Activated T-helper 2 cell treated with anti-CD3 and anti-CD28 coated beads, Interferon-gamma antibody, Interleukin-2, Interleukin-4, amounts not matched to agents 10 μg/mL and 5 μg/mL and 100 μg/mL, durations not matched to agents 14 hours and 24 hours and 36 hours (primary cell): ENCODE measurements around the gene CABP4. TPM values are rescaled to one million over a fixed set of nuclear protein-coding genes. Genes with fewer than 3 reads are reported as not detected.

ENCODE experiments used
- DNase-seq: peaks from one replicate; pipeline ENCODE4 v3.0.0; 2021; ENCODE audit warnings: low spot score
- H3K27ac Mint-ChIP-seq: one replicate; pipeline ENCODE4 v1.8.0; 2021; ENCODE audit warnings: mixed read lengths
- H3K27me3 Mint-ChIP-seq: one replicate; pipeline ENCODE4 v1.8.0; 2021; ENCODE audit warnings: low read depth, mixed read lengths
- H3K36me3 Mint-ChIP-seq: one replicate; pipeline ENCODE4 v1.8.0; 2021; ENCODE audit warnings: low read depth, mixed read lengths
- H3K4me1 Mint-ChIP-seq: one replicate; pipeline ENCODE4 v1.8.0; 2021; ENCODE audit warnings: low read depth, mixed read lengths
- H3K4me3 Mint-ChIP-seq: one replicate; pipeline ENCODE4 v1.8.0; 2021; ENCODE audit warnings: low read depth, mild to moderate bottlenecking, moderate library complexity, mixed read lengths
- H3K9me3 Mint-ChIP-seq: one replicate; pipeline ENCODE4 v1.8.0; 2021; ENCODE audit warnings: mixed read lengths
- intact Hi-C: fragments of 100-400 bp; cut with micrococcal nuclease; formaldehyde crosslinking; loops from one replicate; pipeline ENCODE4 v1.15.1; 2023
- total RNA-seq: library from RNA; stranded (reverse); gene quantifications from 2 replicates; pipeline ENCODE4 v1.2.3, GENCODE V29; 2022

The CABP4 gene
- total RNA-seq, 1 donor from 2014 or later, result 0.73 TPM

DNA sequence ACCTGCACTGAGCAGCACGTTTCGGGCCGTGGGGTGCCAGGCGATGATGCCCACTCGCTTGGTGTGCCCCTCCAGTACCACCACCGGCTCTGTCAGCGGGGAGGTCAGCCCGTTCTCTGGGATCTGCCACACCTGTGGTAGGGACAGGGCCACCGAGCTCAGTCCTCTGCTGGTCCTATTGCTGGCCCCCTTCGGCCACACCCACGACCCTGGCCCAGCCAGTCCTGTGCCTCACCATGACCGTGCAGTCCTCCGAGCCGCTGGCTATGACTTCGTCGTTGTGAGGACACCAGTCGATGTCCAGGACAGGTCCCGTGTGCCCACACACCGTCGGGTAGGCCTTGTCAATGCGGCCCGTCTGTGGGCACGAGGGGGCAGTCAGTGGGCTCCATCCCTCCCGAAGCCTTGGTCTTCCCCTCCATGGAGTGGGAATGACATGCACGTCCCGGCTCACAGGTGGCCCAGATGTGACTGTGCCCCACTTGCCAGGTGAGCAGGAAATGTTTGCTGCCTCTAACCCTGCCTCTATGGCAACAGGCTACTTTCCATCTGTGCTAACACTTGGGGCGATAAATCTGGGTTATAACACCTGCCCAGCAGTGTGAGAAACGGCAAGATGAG lies 13.3 kb upstream of the CABP4 start:
- Mint-ChIP-seq H3K4me3 (peak overlapping the region; percentile 78), H3K36me3 (peaks cover 26% of the 10 kb centered on the region), H3K4me1 (peaks cover 45% of the 10 kb centered on the region), H3K27me3 (no peaks in the 10 kb centered on the region), H3K27ac (peak overlapping the region; percentile 55), H3K9me3 (no peaks in the 10 kb centered on the region)
- intact Hi-C loops, result loop anchor here (2.0 kb wide), 1 partner anchor 13 kb away; the partner anchor contains the start of gene RPS6KB2
- DNase-seq, result no peak

DNA sequence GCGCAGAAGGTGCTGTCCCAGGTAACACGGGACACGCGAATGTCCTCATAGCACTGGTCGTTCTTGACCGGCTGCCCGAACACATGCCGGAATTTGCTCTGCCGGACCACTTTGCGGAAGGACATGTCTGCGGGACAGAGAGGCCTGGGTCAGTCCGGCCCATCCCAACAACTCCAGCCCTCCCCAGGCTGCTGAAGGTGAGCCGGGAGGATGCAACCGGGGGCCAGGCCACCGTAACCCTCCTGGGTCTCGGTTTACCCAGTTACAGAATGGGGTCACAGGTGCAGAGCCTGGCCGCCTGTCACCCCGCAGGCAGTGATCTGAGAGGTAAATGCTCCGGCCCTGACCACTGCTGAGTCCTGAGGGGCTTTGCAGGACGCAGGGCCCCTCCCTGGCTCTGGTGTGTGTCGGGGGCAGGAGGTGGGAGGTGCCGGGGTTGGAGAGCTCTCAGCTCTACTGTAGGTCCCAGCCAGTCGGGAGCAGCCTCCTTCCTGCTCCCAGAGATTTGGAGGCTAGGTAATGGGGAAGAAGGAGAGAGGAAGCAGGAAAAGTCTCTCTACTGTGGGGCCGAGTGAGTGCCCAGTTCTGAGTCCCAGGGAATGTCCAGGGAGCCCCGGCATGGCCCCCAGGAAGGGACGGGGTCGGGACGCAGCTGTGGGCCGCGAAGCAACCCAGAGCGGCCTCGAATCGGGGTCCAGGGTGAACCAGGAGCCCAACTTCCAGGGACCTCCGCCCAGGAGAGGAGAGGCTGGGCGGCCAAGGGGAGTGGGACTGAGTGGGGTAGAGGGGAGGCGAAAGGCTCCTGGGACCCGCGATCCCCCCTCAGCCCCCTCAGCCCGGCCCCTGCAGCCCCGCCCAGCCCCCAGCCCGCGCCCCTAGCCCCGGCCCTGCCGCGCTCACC lies 12.4 kb upstream of the CABP4 start:
- Mint-ChIP-seq H3K4me1 (peaks cover 48% of the 10 kb centered on the region), H3K27ac (peak overlapping the region; percentile 89), H3K36me3 (peaks cover 20% of the 10 kb centered on the region), H3K9me3 (no peaks in the 10 kb centered on the region), H3K27me3 (no peaks in the 10 kb centered on the region), H3K4me3 (peak overlapping the region; percentile 78)
- no peak for DNase-seq
- intact Hi-C loops, result loop anchor here (2.0 kb wide), 1 partner anchor 14 kb away; the partner anchor contains the start of gene RPS6KB2

DNA sequence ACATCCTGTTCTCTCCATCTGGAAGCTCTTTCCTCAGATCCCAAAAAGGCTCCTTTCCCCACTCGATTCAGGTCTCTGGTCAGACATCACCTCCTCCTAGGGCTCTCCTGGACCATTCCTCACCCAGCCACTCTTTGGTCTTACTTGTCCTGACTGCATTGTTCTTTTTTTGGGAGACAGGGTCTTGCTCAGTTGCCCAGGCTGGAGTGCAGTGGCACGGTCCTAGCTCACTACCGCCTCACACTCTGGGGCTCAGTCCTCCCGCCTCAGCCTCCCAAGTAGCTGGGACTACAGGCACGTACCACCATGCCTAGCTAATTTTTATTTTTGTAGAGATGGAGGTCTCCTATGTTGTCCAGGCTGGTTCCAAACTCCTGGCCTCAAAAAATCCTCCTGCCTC lies 9.6 kb upstream of the CABP4 start:
- H3K4me1 Mint-ChIP-seq, result peaks cover 41% of the 10 kb centered on the region
- peak overlapping the region; percentile 70 for H3K27ac Mint-ChIP-seq

DNA sequence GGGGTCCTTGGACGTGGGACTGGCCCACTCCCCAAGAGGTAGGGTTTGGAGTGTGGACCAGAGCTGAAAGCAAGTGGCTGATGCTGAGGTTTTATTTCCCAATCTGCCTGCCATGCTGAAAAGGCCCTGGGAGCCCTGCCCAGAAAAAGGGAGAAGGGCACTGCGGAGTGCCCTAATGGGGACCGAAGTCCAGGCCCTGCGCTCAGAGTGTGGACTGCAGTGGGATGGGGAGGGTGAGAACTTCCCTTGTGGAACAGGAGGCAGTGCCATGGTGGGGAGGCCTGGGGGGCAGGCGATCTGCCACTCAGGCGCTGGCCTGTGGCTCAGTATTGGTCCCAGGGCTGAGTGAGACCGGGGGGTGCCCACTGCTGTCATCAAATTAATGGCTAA lies 6.9 kb upstream of the CABP4 start:
- Mint-ChIP-seq H3K4me3 (no peak overlapping the region), H3K4me1 (peaks cover 31% of the 10 kb centered on the region), H3K27ac (peak overlapping the region; percentile 8), H3K9me3 (no peaks in the 10 kb centered on the region), H3K27me3 (no peaks in the 10 kb centered on the region), H3K36me3 (no peaks in the 10 kb centered on the region)
- no peak for DNase-seq
- intact Hi-C loops, result no loop called here

More for the DNA sequence above, 9.6 kb upstream of the CABP4 start:
- Mint-ChIP-seq H3K36me3 (no peaks in the 10 kb centered on the region), H3K9me3 (no peaks in the 10 kb centered on the region), H3K27me3 (no peaks in the 10 kb centered on the region), H3K4me3 (peak overlapping the region; percentile 76)
- DNase-seq, result no peak
- intact Hi-C loops, result no loop called here

DNA sequence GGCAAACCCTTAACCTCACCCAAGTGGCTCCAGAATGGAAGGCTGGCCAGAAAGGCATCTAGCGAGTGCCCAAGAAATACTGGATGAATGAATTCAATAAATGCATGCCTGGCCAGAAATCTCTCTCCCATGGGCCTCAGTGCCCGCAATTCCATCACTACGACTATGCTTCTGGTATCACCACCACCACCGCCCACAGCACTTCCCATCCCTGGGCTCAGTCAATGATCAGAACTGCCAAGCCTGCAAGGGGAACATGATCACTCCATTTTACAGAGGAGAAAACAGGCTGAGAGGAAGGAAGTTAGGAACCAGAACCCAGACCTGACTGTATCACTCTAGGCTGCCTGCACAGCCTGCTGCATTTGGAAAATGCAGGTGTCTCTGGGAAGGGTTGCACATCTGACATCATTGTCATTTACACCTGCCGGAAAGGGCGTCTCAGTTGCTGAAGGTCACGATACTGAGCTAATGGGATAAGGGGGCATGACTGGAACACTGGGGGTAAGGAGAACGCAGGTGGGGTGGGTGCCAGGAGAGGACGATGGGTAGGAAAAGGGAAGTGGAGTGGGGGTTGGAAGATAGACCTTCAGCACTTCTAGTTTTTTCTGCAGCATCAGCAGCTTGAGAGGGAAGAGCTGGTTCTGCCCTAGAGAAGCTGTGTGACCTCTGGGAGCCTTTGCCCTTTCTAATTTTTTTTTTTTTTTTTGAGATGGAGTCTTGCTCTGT lies 5.9 kb upstream of the CABP4 start:
- no peak for DNase-seq
- intact Hi-C loops, result no loop called here
- no peaks in the 10 kb centered on the region for H3K9me3 Mint-ChIP-seq
- no peak overlapping the region for H3K4me3 Mint-ChIP-seq
- H3K27me3 Mint-ChIP-seq, result no peaks in the 10 kb centered on the region
- H3K27ac Mint-ChIP-seq, result peak overlapping the region; percentile 9
- H3K36me3 Mint-ChIP-seq, result no peaks in the 10 kb centered on the region
- peaks cover 28% of the 10 kb centered on the region for H3K4me1 Mint-ChIP-seq

DNA sequence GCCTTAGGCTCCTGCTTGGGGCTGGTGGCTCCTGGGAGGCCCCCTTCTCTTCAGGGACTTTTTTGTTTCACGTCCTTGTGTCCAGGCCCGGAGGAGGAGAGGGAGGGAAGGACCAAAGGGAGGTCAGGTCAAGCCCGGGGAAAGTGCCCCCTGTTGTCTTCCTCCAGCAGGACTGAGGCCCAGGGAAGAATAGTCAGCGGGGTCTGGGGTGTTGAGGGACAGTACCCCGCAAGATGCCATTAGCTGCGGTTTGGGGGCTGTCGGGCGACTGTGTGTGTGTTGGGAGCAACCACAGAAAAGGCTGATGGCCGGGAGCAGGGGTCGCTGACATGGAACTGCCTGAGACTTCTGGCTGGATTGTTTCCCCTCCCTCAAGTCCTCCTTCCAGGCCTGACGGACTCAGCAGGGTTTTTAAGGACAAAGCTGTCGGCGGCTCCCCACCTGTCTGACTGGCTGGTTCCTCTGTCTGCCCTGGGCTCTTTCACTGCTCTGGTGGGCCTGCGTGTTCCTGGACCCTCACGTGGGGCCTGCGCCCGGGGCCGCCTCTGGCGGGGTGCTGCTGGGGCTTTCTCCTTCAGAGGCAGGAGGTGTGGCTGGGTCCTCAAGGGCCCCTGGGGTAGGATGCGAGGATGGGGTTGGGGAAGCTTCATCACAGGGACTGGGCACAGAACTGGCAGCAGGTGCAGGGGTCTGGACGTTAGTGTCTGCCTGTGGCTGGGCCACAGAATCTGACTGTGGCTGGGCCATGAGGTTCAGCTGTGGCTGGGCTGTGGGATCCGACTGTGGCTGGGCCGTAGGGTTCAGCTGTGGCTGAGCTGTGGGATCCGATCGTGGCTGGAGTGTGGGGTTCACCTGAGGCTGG lies 4.1 kb upstream of the CABP4 start:
- Mint-ChIP-seq H3K36me3 (no peaks in the 10 kb centered on the region), H3K4me1 (peaks cover 15% of the 10 kb centered on the region), H3K4me3 (no peak overlapping the region), H3K9me3 (no peaks in the 10 kb centered on the region), H3K27ac (no peak overlapping the region), H3K27me3 (no peaks in the 10 kb centered on the region)
- intact Hi-C loops, result no loop called here
- DNase-seq, result no peak

DNA sequence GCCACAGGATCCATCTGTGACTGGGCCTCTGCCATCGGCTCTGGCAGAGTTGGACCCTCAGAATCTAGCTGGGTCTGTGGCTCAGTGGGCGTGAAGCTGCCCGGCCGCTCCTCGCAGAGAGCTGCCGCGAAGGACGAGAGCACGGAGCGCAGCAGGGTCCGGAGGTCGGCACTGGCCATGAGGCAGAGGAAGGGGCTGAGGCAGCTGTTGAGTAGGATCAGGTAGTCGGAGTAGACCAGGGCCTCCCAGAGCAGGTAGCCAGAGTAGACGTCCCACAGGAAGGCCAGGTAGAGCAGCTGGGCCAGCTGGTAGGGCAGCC lies 3.5 kb upstream of the CABP4 start:
- Mint-ChIP-seq H3K27ac (no peak overlapping the region), H3K4me3 (no peak overlapping the region), H3K27me3 (no peaks in the 10 kb centered on the region), H3K9me3 (no peaks in the 10 kb centered on the region), H3K4me1 (peaks cover 13% of the 10 kb centered on the region), H3K36me3 (no peaks in the 10 kb centered on the region)
- intact Hi-C loops, result no loop called here
- DNase-seq, result no peak

DNA sequence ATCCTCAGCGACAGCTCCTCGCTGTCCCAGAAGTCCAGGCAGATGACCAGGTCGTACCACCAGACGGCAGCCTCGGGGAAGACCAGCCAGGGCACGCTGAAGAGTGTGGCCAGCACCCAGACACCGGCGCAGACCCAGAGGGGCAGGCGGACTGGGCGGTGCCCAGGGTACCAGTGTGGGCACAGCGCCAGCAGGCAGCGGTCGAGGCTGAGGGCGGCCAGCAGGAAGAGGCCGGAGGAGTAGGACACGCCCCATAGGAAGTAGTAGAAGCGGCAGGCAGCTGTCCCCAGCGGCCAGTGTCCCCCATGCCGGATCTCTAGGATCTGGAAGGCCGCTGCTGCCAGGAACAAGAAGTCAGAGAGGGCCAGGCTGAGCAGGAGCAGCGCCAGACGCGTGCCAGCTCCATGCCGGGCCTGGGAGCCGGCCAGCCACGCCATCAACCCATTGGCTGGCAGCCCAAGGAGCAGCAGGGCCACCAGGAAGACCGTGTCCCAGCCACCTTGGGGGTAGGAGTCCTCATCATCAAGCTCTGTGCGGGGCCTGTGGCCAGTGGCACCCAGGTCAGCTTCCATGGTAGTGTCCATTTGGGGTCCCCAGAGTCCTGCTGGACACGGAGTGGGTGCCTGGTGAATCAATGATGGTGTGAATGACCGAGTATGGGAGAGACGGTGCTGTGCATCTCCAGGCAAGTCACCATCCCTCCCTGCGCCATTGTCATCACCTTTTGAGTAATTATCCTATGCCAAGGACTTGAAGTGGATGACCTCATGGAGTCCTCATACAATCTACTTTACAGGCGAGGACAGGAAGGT lies 2.8 kb upstream of the CABP4 start, which contains the start of gene GPR152:
Gene GPR152 (minus strand): TSS at position 589 of the 812 bp plus-strand sequence. CDS start 5 bp downstream, at position 584.
- H3K27me3 Mint-ChIP-seq, result no peaks in the 10 kb centered on the region
- intact Hi-C loops, result no loop called here
- H3K9me3 Mint-ChIP-seq, result no peaks in the 10 kb centered on the region
- H3K36me3 Mint-ChIP-seq, result no peaks in the 10 kb centered on the region
- H3K4me1 Mint-ChIP-seq, result peaks cover 11% of the 10 kb centered on the region
- no peak within 1 kb of the TSS for H3K4me3 Mint-ChIP-seq
- DNase-seq, result no peak
- H3K27ac Mint-ChIP-seq, result no peak within 1 kb of the TSS

DNA sequence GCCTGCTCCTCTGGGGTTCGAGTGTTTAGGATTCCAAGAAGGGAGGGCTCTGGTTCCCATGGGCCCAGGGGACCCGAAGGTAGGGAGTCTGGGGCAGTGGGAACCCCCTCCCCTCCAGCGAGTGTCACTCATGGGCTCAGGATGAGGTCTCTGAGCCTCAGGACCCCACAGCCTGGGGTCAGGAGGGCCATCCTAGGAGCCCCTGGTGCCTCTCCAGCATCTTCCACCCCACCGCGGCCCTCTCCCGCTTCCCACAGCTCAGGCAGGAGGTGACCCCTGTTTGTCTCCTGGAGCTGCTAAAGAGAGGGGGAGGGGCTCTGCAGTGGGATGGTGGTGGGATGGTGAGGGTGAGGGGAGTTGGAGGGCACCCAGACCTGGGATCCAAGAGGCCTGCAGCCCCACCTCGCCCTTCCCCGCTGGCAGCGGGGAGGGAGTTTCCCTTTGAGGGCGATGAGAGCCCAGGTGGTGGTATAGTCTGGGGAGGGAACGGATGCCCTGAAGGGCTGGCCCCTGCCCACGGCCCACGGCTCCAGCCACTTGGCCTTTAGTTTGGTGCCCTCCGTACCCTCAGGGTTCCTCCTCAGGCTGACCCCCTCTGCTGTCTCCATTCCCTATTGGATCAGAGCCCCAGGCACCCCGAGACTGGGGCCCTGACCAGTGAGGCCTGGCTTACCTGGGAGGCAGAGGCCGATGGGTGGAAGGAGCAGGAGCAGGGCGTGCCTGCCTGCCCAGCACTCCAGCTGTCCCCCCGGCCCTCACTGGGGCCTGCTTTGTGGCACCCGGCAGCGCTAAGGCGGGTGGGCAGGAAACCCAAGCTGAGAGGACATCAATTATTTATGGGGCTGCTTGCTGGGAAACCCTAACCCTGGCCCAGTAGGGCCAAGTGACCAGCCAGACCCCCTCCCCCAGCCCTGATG lies 1.1 kb upstream of the CABP4 start:
- intact Hi-C loops, result no loop called here
- no peaks in the 10 kb centered on the region for H3K27me3 Mint-ChIP-seq
- H3K9me3 Mint-ChIP-seq, result no peaks in the 10 kb centered on the region
- peaks cover 5% of the 10 kb centered on the region for H3K4me1 Mint-ChIP-seq
- no peaks in the 10 kb centered on the region for H3K36me3 Mint-ChIP-seq
- H3K27ac Mint-ChIP-seq, result no peak overlapping the region
- no peak for DNase-seq
- H3K4me3 Mint-ChIP-seq, result no peak overlapping the region

DNA sequence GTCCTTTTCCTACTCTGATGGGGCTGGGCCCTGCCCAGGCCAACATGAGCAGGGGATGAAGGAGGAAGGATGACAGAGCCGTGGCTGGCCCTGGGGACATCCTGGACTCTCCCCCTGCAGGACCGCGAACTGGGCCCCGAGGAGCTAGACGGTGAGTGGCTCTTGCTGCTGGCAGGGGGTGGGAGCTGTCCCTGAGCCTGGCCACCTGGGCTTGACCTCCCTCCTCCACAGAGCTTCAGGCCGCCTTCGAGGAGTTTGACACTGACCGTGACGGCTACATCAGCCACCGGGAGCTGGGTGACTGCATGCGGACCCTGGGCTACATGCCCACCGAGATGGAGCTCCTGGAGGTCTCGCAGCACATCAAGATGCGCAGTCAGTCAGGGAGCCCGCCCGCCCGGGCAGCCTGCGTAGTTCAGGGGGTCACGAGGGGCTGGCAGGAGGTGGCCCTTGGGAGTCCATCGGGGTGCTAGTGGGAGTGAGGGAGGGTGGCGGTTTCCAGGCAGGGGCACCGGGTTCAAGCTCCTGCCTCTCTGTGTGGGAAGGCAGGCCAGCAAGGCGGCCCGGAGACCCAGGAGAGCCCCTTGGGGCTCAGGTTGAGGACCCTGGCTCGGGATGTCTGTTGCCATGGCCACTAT lies 1.0 kb downstream of the CABP4 start:
- Mint-ChIP-seq H3K27ac (no peak overlapping the region), H3K4me1 (peaks cover 4% of the 10 kb centered on the region), H3K36me3 (no peaks in the 10 kb centered on the region), H3K27me3 (peaks cover 6% of the 10 kb centered on the region), H3K9me3 (no peaks in the 10 kb centered on the region), H3K4me3 (no peak overlapping the region)
- intact Hi-C loops, result no loop called here
- DNase-seq, result no peak
